ENCODE data around the gene PRKCA. TPM values are rescaled to one million over a fixed set of nuclear protein-coding genes. Genes with fewer than 3 reads are reported as not detected.
"Not testable (repeated sequence)": the region's sequence is repeated elsewhere in the genome, so short reads cannot be mapped to it uniquely, and the experiment has no call there.

The PRKCA gene
- polyA plus RNA-seq, 4 donors, result 19.9 to 27.8 (median 24.5) TPM

GRCh38 chr17:66684731-66685130, 382.3 kb downstream of the PRKCA start:
- DNase-seq (ENCODE audit: low read depth in 4 of 4, low spot score in 2 of 4), result no peak

DNA sequence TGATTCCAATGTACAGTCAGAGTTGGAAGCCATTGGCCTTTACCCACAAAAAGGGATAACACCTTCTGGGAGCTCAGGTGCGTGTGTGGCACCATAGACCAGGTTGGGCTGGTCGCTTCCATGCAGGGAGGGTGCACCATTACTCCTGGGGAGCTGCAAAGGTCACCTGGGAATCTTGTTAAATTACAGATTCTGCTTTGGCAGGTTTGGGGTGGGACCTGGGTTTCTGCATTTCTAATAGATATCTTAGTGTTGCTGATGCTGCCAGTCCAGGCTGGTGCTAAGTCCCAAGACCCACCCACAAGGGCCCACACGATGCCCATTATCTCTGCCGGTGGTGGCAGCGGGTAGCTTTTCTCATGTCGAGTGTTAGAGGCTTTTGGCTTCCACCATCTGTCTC, 384.2 kb downstream of the PRKCA start:
- DNase-seq (ENCODE audit: low read depth in 4 of 4, low spot score in 2 of 4), result no peak

DNA sequence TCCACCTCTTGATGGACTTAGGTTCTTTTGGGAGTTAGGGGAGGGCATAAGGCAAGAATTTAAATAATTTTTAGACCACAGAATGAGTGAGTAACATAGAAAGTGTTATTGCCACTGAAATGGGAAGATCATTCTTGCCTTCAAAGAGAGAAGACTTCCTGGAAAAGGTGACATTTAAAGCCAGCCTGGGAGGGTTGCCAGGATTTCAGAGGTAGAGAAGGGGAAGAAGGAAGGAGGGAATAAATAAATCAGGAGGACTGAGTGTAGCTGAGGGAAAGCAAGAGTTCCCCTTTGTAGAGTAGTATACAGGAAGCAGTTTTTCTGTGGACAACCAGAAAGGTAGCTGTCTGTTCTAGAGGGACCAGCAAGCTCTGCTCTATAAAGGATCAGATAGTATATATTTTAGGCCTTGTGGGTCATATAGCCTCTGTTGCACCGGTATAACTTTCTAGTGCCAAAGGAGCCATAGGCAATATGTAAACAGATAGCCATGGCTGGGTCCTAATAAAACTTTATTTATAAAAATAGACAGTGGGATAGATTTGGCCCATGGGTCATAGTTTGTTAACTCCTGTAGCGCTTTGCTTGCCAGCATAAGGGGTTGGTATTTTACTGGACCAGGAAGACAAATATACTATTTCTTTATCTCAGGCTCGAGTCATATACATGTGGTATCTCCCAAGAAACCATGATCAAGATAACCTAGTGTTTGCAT, 385.3 kb downstream of the PRKCA start:
- no peak for DNase-seq (ENCODE audit: low read depth in 4 of 4, low spot score in 2 of 4)

DNA sequence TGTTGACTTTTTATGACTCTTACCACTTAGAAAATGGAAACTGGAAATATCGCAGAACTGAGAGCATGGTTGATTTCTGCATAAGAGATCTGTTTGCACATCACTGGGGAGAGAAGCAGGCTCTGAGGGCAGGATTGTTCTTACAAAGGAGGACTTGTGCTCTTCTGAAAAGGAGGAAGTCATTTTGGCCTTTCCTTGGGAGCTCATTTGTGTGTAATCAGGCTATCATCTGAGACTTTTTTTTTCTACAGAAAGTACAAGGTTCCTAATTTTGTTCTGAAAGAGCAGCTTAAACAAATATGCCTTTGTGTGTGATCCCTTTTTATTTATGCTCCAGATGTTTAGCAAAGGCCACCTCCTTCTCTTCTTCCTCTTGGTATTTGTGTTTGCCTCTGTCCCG, 386.8 kb downstream of the PRKCA start:
- DNase-seq (ENCODE audit: low read depth in 4 of 4, low spot score in 2 of 4), result no peak

- DNase-seq (ENCODE audit: low read depth in 4 of 4, low spot score in 2 of 4), result no peak
Observed at GRCh38 chr17:66690166-66690565, 387.8 kb downstream of the PRKCA start.

DNA sequence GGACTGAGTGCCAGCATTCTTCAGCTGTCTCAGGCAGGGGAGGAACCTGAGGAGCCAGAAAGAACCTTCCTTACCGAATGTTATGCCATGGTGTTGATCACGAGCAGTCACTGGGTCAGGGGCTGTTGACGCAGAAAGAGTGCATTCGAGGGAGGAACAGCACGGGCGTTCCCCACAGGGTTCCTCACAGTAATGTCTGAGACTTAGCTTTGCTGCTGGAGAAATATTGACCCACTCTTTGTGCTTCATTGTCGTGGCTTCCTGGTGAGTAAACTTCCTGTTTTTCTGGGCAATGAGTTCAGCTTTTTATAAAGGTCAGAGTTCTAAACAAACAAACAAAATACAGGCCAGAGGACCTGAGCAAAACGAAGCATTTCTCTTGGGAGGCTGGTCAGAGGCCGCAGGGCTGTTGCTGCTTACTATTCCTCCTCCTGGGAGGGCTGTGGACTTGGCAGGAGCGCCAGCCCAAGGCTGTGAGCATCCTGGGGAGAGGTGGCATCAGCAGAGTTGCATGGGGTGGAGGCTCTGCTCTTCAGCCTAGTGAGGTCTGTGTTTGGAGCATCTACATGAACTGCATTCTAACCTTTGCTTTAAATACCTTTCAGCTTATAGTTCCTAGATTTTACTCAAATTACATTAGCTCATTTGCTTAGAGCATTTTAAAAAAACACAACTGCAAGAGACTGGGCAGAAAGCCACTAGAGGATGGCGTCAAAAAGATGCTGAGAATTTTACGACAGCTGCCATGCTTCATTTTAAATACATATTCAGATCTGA, 389.4 kb downstream of the PRKCA start:
- DNase-seq (ENCODE audit: low read depth in 4 of 4, low spot score in 2 of 4), result no peak

DNA sequence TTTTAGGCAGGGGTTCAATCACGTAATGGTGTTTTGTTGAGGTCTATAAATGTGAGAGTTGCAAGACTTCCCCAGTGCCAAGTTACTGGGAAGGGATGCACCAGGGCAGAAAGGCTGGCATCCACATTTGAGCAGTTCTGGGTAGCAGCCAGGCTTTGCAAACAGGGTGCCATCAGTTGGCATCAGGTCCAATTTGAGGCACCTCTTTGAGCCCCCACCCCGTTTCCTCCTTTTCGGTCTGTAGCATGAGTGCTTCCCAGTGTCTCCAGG, 389.9 kb downstream of the PRKCA start:
- no peak for DNase-seq (ENCODE audit: low read depth in 4 of 4, low spot score in 2 of 4)

DNA sequence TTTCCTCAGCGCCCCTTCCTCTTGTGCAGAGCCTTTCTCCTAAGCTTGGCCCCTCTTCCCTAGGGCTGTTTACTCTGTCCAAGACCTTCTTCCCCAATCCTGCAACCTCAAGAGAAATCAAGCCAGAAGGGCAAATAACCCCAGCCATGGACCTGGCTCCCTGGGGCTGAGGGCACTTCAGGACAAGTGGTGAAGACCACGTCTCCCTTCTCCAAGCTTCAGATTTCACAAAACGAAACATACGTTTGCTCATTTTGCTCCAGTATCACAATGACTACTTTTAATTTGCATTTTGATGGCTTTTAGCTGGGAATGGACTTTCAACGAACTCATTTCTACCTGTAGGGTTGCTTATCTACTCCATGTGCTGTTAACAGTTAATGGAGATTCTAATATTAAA, 392.7 kb downstream of the PRKCA start:
- no peak for DNase-seq (ENCODE audit: low read depth in 4 of 4, low spot score in 2 of 4)

GRCh38 chr17:66698270-66698669, 395.9 kb downstream of the PRKCA start:
- DNase-seq (ENCODE audit: low read depth in 4 of 4, low spot score in 2 of 4), result no peak

DNA sequence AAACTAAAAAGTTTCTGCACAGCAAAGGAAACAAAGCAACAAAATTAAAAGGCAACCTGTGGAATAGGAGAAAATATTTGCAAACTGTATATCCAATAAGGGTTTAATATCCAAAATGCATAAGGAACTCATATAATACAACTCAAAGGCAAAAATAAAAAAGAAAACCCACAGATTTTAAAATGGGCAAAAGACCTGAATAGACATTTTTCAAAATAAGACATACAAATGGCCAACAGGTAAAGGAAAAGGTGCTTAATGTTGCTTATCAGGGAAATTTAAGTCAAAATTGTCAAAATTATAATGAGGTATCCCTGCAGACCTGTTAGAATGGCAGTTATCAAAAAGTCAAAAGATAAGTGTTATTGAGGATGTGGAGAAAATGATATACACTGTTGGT, 399.0 kb downstream of the PRKCA start:
- no peak for DNase-seq (ENCODE audit: low read depth in 4 of 4, low spot score in 2 of 4)

DNA sequence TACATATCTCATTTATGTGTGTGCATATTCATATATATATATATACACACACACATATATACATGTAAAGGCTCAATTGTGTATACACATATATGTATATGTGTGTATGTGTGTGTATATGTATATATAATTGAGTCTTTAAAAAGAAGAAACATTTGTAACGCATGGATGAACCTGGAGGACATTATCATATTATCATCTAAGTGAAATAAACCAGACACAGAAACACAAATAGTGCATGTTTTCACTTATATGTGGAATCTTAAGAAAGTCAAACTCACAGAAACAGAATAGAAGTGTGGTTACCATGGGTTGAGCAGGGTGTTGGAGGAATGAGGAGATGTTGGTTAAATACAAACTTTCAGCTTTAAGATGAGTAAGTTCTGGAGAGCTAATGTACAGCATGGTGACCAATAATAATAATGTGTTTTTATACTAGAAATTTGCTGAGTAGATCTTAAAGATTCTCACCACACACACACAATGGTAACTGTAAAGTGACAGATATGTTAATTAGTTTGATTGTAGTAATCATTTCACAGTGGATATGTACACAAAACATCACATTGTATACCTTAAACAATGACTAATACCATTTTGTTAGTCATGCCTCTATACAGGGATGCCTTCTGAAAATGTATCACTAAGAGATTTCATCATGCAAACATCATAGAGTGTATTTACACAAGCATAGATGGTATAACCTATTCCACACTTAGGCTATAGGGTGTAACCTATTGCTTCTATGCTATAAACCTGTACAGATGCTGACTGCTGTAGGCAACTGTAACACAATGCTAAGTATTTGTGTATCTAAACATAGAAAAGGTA, 399.9 kb downstream of the PRKCA start:
- DNase-seq (ENCODE audit: low read depth in 4 of 4, low spot score in 2 of 4), result no peak

DNA sequence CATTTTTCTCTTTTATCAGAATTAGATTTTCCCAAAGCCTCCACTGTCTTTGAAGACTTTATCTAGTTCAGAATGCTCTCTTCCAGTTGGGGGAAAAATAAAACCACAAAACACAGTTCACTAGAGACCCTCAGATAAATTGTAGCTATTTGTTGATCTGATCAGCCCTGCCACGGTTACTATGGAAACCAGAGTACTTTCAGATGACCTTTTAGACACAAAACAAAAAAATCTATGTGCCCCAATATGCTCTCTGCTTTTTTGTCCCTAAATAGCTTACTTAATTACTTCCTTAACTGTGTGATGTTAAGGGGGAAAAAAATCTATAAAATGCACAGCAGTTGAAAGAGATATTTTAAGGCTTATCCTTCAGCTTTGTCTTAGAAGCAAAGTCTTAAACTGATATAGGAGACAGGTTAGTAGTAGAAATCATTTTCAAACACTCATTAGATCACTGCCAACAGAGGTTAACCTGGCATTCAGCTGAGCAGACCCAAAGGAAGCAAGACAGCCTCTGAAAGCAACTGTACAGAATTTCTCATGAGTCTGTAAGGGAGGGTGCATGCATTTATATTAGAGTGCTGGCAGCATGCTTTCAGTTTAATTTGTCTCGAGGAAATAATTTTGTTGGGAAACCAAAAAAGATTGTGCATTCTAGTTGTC, 402.6 kb downstream of the PRKCA start:
- no peak for DNase-seq (ENCODE audit: low read depth in 4 of 4, low spot score in 2 of 4)

DNA sequence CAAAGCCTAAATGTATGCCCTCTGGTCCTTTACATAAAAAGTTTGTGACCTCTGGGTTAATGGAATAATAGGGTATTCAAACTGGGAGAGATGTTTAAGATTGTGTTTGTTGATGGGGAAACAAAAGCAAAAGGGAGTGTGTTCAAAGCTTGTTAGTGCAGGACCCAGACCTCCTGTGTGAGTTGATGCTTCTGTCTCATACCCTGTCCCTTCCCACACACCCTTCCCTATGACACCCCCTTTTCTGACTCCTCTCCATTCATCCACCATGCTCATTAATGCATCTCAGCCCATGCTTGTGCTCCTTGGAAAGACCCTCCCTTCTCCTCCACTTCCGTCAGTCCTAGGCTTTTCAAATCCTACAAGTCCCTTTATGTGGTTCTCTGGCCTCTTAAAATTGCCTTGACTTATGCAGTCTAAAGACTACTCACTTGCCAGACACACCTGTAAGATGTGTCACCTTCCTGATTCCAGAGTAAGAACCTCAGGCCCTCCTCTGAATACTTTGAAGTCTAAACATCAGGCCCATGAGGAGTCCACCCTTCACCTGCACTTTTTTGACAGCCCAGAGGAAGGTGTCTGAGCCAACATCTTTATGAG, 404.5 kb downstream of the PRKCA start:
- DNase-seq (ENCODE audit: low read depth in 4 of 4, low spot score in 2 of 4), result no peak

- no peak for DNase-seq (ENCODE audit: low read depth in 4 of 4, low spot score in 2 of 4)
Observed at GRCh38 chr17:66711401-66711800, 409.0 kb downstream of the PRKCA start.

- no peak for DNase-seq (ENCODE audit: low read depth in 4 of 4, low spot score in 2 of 4)
Observed at GRCh38 chr17:66711881-66712321, 409.5 kb downstream of the PRKCA start.

- no peak for DNase-seq (ENCODE audit: low read depth in 4 of 4, low spot score in 2 of 4)
Observed at GRCh38 chr17:66712453-66712852, 410.0 kb downstream of the PRKCA start.

- DNase-seq (ENCODE audit: low read depth in 4 of 4, low spot score in 2 of 4), result not testable (repeated sequence)
Observed at GRCh38 chr17:66713021-66713532, 410.7 kb downstream of the PRKCA start.

GRCh38 chr17:66713533-66714042, 411.2 kb downstream of the PRKCA start:
- no peak for DNase-seq (ENCODE audit: low read depth in 4 of 4, low spot score in 2 of 4)

DNA sequence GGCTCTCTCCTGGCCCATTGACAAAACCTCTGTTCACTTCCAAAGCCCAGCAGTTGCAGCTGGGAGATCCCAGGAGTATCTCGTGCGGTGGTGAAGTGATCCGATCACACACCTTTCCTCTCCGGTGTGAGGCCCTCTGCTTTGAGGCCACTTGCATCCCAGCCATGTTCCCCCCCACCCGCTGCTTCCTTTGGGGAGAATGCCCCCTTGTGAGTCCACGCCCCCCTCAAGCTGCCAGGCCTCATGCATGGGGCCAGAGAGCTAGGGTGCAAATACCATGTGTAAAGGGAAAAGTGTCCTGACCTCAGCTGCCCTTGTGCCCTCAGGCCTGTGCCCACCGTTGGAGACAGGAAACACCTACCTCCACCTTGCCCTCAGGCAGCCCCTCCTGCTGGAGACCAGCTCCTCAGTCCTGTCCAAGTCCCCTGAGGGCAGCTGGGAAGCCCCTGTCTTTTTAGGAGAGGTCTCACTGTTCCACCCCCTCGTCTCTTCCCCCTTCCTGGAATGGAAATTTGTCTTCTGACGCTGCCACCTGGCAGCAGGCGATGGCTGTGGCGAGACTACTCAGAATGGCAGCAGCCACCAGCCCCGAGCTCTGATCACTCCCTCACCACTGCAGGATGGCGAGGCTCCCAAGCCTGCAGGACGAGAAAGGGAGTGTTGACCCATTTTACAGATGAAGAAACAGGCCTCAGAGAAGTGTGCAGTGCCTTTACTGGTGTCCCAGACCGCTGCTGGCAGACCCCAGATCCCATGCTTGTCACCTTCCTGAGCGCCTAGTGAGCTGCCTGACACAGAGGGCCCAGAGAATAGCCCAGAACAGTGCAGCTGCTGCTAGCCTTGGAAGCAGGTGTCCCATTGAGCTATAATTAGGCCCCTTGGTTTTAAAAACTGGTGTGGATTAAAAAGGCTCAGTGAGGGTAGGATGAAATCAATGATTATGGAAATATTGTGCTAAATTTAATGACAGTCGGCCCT, 411.9 kb downstream of the PRKCA start:
- no peak for DNase-seq (ENCODE audit: low read depth in 4 of 4, low spot score in 2 of 4)
